Loucy (cell line): ENCODE data around the gene SETD3.

Experiments
- EZH2phosphoT487 ChIP-seq: fragments of 200-600 bp; IDR thresholded peaks from 2 replicates; pipeline ENCODE4 v1.6.1; 2018; ENCODE audit warnings: antibody characterized with exemption, mild to moderate bottlenecking, moderate library complexity, borderline replicate concordance
- TF ChIP-seq, protein P1 (sequence below): fragments of 200-600 bp; sonication (generic); conservative IDR thresholded peaks from 2 replicates; pipeline ENCODE4 v1.5.1; 2014; ENCODE audit warnings: mild to moderate bottlenecking, antibody characterized with exemption, low read length

DNA sequence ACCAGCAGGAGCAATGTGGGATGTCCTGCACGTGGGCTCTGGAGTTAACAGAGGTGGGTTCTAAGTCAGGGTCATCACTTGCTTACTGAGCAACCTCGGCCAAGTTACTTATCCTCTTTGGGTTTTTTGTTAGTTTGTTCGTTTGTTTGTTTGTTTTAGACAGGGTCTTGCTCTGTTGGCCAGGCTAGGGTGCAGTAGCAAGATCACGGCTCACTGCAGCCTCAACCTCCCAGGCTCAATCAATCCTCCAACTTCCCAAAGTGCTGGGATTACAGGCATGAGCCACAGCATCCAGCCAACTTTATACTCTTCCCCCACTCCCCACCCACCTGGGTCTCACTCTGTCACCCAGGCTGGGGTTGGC is 78.4 kb downstream of the SETD3 start:
- TF ChIP-seq, protein P1, sequence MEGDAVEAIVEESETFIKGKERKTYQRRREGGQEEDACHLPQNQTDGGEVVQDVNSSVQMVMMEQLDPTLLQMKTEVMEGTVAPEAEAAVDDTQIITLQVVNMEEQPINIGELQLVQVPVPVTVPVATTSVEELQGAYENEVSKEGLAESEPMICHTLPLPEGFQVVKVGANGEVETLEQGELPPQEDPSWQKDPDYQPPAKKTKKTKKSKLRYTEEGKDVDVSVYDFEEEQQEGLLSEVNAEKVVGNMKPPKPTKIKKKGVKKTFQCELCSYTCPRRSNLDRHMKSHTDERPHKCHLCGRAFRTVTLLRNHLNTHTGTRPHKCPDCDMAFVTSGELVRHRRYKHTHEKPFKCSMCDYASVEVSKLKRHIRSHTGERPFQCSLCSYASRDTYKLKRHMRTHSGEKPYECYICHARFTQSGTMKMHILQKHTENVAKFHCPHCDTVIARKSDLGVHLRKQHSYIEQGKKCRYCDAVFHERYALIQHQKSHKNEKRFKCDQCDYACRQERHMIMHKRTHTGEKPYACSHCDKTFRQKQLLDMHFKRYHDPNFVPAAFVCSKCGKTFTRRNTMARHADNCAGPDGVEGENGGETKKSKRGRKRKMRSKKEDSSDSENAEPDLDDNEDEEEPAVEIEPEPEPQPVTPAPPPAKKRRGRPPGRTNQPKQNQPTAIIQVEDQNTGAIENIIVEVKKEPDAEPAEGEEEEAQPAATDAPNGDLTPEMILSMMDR, result no peak
- no peak for TF ChIP-seq EZH2phosphoT487
